NCI-H1694 treated with DMSO at 0.1 percent for 48 hours (cell line): ENCODE measurements around the gene EPB41L2.
"Not testable (repeated sequence)": the region's sequence is repeated elsewhere in the genome, so short reads cannot be mapped to it uniquely, and the experiment has no call there.

Experiments used
- DNase-seq: peaks from one replicate; lab custom pipeline; 2025; lab: John Stamatoyannopoulos, UW

EPB41L2 gene

DNA sequence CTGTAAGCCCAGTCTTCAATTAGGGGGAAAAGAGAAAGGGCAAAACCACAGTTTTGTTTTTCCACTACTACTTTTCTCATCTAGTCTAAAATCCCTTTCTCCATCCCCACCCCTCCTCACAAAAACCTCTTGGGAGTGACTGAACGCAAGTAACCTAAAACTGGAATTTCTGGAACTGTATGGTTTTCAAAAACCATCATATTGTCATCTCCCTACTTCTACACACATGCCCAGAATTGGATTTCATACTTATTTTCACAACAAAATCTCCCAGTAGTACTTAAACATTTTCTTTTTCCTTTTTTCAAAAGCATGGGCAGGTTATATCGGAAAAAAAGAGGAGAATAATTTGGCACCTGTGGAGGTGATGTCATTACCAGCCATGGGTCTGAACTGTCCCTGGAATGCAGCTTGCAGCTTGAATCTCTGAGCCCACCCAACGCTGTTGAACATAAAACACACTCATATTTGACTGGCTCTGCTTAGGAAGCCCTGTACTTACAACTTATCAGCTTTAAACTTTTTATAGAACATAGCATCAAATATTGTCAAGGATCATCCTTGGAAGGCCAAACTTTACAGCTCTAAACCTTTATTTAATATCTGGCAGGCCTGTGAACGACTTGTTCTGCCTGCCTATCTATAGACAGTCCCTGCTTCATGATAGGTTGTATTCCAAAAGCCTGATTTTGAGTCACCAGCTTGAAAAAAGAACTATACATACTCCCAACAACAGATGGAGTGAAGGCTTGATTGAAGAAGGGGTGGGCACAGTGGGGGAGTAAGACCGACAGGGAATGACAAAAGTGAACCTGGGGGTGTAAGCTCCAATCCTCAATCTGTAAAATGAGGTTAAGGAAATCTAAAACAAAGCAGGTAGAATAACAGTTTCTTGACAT lies 59.3 kb downstream of the EPB41L2 start:
- DNase-seq: no peak

- no peak for DNase-seq
Measured at GRCh38 chr6:131002661-131002980, 60.4 kb downstream of the EPB41L2 start.

GRCh38 chr6:131001945-131002660 lies 60.9 kb downstream of the EPB41L2 start:
- DNase-seq: no peak

GRCh38 chr6:131001111-131001736 lies 61.8 kb downstream of the EPB41L2 start:
- no peak for DNase-seq

DNA sequence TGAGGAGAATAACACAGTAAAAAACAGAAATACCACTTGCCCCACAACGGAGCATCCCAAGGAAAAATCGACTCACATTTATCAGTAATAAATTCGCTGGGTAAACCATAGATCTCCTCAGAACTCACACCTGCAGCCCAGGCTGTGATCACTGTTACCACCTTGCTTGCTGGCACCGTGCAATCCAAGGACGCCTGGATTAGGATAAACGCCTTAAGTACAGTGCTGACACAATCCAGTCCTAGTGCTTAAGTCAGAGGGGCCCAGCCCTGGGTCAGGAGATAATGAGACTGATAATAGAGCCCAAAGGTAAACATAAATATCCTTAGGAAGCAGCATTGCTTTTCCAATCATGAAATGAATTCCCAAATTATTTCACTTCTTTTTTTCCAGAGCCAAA lies 62.5 kb downstream of the EPB41L2 start:
- no peak for DNase-seq

DNA sequence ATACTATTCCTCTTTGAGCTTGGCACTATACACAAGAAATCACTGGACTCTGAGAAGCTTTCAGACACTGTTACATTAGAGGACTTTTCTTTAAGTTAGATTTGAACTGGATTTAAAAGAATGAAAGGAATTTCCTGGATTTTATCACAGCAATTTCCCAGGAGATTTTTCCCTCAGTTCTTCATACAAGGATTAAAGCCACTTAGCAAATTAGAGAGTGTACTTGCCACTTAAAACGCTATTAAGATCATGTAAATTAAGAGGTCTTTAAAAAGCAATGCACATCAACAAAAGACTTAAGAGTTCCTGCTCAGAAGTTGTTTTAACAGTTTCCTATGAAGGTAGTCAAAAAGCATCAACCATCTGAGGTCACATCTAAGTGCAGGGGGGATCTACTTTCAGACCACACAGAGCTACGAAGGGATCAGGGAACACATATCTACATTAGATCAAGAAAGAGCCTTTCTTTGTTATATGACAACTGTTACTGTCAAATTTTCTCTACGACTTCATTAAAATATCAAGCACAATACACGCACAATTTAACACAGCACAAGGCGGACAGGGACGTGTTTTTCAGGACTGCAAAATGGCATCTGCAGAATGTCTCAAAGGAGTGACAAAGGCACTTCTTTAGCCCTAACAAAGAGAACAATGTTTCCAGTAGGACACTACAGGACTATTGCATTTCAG lies 65.8 kb downstream of the EPB41L2 start:
- DNase-seq: no peak

- no peak for DNase-seq
Measured at GRCh38 chr6:130996635-130997034, 66.4 kb downstream of the EPB41L2 start.

- no peak for DNase-seq
Measured at GRCh38 chr6:130995783-130996447, 67.1 kb downstream of the EPB41L2 start.

DNA sequence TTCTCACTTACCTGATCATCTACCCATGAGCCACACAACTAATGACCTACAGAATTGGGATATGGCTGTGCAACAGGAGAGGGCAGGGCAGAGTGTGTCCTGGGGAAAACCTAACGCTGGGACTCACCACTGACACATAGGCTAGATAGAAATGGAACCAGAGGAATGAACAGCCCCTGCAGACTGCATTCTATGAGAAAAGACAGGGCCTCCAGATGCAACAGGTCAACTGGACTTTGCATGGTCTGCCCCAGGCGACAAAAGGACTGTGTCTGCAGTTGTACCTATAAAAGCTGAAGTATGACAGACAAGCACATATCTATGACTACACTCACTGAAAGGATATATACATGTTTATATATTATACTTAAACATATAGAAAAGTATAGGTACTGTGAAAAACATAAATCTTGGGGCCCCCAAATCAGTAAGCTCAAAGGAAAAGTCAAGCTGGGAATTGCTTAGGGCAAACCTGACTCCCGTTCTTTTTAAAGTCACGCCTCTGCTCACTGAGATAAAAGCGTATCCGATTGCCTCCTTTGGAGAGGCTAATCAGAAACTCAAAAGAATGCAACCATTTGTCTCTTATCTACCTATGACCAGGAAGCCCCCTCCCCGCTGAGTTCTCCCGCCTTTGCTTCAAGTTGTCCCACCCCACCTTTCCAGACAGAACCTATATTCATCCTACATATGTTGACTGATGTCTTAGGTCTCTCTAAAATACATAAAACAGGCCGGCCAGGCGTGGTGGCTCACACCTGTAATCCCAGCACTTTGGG lies 68.5 kb downstream of the EPB41L2 start:
- DNase-seq: no peak

DNA sequence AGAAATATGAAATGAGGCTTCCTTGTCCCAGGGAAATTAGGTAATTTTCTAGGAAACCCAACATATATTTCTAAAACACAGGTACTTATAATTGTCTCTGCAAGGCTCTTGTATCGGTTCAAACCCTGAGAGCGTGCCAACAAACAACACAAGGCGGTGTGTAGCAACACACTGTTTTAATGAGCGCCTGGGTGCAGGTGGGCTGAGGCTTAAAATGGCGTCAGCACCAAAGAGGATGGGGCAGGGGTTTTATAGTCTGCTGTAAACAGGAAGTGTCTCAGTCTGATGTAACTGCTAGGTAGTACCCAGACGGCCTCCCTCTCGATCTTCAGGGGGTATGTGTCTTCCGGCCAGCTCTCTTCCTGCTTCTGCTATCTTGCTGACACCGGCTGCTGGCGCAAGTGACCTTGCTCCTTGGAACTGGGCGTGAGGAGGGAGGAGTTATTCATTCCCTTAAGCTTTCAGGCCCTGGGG lies 69.7 kb downstream of the EPB41L2 start:
- no peak for DNase-seq

DNA sequence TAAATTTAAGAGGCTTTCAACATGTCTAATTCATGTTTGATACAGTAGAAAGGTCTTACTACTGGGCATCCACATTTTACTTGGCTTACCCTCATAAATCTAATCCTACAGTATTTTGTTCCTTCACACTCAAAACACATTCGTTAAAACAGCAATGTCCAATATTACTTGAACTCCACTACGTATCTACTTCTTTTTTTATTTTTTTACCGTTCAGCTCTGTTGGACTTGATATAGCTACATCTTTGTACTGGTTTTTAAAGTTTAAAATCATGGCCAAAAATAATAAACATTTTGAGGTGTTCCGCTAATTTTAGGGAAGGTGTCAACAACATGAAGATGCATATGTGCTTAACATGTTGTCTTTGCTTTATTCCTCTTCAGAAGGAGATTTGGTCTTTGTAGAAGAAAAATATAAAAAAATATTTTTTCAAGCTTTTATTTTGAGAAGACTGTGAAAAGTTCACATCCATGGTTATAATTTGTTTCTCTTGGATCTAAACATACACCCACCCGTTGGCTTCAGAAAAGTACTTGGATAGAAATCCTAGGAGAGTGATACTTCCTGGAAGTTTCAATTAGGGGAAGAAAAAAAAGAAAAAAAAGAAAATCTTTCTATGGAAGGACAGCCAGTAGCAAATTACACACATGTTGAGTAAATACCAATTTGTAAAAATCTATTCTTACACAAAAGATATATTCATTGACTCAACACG lies 71.5 kb downstream of the EPB41L2 start:
- no peak for DNase-seq

GRCh38 chr6:130987539-130987938 lies 75.5 kb downstream of the EPB41L2 start:
- not testable (repeated sequence) for DNase-seq

DNA sequence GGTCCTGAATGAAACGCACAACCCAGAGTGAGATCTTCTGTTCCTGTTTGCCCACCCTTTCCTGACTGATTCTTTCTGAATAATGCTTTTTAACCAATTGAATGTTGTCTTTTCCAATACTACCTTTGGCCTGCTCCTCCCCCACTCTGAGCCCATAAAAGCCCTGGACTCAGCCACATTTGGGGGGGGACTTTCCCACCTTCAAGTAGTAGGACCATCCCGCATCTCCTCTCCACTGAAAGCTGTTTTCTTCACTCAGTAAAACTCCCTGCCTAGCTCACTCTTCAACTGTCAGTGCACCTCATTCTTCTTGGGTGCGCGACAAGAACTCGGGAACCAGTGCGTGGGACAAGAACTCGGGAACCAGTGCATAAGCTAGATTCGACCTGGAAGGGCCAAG lies 77.9 kb downstream of the EPB41L2 start:
- DNase-seq: no peak

GRCh38 chr6:130982941-130983456 lies 80.0 kb downstream of the EPB41L2 start:
- no peak for DNase-seq

DNA sequence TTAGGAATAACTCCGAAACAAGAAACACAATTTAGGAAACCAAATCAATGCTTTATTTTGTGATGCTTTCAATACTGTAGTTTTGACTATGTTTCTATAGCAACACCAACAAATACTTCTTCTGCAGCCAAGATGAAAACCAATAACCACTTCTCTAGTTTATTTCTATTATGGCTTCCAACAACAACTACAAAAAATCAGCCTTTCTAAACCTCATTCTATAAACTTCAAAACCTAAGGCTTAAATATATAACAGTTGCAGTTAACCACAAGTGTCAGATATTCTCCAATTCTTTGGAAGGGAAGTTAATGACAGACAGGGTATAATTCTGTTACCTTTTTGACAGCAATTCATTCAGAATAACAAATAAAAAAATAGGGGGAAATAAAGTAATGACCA lies 80.9 kb downstream of the EPB41L2 start:
- no peak for DNase-seq

DNA sequence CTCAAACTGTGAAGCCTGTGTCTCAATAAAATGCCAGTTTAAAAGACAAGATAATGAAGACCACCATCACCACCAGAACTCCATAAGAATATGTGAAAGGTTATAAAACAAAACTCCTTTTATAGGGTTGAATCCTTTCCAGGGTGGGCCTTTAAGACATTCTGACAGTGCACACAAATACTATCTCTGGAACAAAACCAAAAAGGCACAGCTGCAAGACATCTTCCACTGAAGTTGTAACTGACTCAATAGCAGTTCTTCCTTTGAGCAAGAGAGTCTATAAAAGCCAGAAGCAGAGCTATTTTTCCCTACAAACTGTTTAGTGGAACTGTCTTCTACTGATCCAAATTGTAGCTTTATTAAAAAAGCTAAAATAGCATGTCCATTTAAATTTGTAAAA lies 81.6 kb downstream of the EPB41L2 start:
- no peak for DNase-seq

DNA sequence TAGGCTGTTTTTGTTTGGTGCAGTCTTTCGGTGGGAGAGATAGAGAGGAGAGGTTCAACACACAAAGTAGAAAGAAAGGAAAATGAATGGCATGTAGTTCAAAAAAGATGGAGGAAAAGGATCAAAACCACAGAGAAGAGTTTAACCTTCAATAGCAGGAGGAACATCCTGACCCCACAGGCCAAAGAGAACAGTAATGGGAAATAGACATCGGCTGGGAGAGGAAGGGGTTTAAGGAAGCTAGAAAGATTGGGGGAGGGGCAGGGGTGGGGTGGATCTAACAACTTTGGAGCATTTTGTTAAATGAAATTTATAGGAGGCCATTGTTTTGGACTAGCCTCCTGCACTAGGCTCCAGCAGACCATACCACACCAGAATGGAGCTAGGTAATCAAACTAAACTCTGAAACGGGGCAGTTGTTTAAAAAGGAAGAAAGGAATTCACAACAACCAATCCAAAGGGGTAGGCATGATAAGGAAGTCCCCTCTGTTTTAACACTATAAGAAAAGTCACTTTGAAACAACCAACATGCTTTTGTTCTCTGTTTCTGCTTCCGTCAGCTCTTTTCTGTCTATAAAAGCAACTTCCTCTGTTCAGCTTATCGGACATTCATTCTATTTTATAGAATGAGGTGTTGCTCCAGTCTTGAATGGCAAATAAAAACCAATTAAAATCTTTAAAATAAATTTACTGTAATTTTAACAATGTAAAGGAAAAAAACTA lies 82.6 kb downstream of the EPB41L2 start:
- DNase-seq: no peak

DNA sequence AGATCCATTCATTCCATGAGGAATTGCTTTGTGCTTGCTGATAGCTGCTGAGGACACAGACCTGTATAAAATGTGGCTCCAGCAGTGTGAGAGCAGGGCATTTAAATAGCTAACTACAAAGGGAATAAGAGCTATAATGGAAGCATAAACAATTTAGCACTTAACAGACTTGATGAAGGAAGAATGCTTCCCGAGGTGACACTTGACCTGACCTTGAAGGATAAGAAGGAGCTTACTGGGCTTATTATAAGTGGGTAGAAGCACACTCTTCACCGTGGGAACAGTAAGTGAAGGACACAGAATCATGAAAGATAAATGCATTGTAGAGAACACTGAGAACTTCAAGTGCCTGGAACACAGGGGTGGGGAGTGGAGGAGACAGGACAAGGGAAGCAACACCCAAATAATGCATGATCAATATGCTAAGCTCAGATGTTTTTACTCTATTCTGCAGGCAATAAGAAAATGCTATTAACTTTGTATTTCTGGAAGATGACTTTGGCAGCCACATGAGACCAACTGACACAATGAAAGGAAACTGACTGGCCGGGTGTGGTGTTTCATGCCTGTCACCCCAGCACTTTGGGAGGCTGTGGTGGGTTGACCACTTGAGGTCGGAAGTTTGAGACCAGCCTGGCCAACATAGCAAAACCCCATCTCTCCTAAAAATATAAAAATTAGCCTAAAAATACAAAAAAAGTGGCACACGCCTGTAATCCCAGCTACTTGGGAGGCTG lies 84.2 kb downstream of the EPB41L2 start:
- no peak for DNase-seq

GRCh38 chr6:130978180-130978579 lies 84.9 kb downstream of the EPB41L2 start:
- no peak for DNase-seq
